Tibial artery (tissue), 4 donors: ENCODE measurements around the gene MASP1.

Experiments used
- DNase-seq, 2 donors: peaks; one replicate each; pipeline ENCODE4 v3.0.0-alpha.2; 2019
- H3K27ac ChIP-seq, 2 donors: fragments of 200-600 bp; sonication (generic) in 1 of 2; 1 replicate in 1 of 2; 2 replicates in 1 of 2; pipeline ENCODE4 v1.5.1; 2018 to 2019; ENCODE audit warnings: mild to moderate bottlenecking in 1 of 2
- H3K27me3 ChIP-seq, 2 donors: fragments of 200-600 bp; sonication (generic) in 1 of 2; one replicate each; pipeline versions ENCODE4 v1.5.1 to v1.6.0; 2016 to 2019
- H3K36me3 ChIP-seq, 3 donors: fragments of 200-600 bp; sonication (generic) in 2 of 3; one replicate each; pipeline ENCODE4 v1.5.1; 2016 to 2019; ENCODE audit warnings: mild to moderate bottlenecking in 2 of 3
- H3K4me1 ChIP-seq, 4 donors: fragments of 200-600 bp; sonication (generic) in 2 of 4; 1 replicate in 3 of 4; 2 replicates in 1 of 4; pipeline ENCODE4 v1.5.1; 2016 to 2019
- H3K4me3 ChIP-seq, 2 donors: fragments of 200-600 bp; sonication (generic) in 1 of 2; 1 replicate in 1 of 2; 2 replicates in 1 of 2; pipeline ENCODE4 v1.5.1; 2018 to 2019; ENCODE audit warnings: mild to moderate bottlenecking in 2 of 2
- H3K9me3 ChIP-seq, 3 donors: fragments of 200-600 bp; sonication (generic) in 1 of 3; one replicate each; pipeline ENCODE4 v1.5.1; 2016 to 2019
- CTCF ChIP-seq, 2 experiments: fragments of 200-600 bp in 1 of 2; fragments of 450-650 bp in 1 of 2; IDR thresholded peaks; one replicate each; pipeline ENCODE4 v1.5.1; 2017 to 2019; ENCODE audit warnings: antibody characterized with exemption in 2 of 2, mild to moderate bottlenecking in 1 of 2, moderate library complexity in 1 of 2
- intact Hi-C: fragments of 100-400 bp; cut with DNase I; formaldehyde crosslinking; loops from one replicate; pipeline ENCODE4 v1.15.0; 2023; ENCODE audit warnings: low total_unique reads

The MASP1 gene, protein sequence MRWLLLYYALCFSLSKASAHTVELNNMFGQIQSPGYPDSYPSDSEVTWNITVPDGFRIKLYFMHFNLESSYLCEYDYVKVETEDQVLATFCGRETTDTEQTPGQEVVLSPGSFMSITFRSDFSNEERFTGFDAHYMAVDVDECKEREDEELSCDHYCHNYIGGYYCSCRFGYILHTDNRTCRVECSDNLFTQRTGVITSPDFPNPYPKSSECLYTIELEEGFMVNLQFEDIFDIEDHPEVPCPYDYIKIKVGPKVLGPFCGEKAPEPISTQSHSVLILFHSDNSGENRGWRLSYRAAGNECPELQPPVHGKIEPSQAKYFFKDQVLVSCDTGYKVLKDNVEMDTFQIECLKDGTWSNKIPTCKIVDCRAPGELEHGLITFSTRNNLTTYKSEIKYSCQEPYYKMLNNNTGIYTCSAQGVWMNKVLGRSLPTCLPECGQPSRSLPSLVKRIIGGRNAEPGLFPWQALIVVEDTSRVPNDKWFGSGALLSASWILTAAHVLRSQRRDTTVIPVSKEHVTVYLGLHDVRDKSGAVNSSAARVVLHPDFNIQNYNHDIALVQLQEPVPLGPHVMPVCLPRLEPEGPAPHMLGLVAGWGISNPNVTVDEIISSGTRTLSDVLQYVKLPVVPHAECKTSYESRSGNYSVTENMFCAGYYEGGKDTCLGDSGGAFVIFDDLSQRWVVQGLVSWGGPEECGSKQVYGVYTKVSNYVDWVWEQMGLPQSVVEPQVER

DNA sequence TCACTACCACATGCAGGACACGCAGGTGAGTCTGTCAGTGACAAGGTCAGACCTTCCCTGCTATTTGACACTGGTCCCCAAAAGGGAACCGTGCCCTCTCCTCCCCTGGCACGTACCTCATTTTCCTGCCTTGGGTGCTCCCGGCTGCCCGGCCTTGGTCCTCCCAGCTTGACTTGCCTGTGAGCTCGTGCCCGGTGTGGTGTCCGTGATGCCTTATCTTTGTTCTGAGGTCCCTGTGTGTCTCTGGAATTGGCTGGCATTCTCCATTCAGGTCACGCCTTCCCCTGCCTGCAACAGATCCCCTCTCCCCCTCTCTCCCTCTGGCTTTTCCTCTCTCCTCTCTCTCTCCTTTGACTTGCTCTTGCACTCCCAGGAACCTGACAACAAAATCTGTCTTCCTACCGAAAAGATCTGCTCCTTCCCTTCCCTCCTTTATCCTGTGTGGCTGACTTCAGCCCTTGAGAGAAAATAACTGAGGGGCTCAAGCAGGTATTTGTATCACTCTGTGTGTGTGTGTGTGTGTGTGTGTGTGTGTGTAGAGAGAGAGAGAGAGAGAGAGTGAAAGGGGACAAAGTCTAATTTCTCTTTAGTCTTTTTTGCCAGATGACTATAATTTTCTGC lies at the start of gene MASP1:
Gene MASP1, minus strand, starts transcription at position 226 of the 621 bp plus-strand sequence. Its CDS starts 105 bp downstream, at position 121.
- peaks cover 0 to 42% (median 8%) of the 10 kb centered on the region in 4 donors for H3K4me1 ChIP-seq
- DNase-seq: no peak
- peak within 1 kb of the TSS; percentile 38 to 58 for H3K27ac ChIP-seq
- no peaks in the 10 kb centered on the region for H3K9me3 ChIP-seq
- no peaks in the 10 kb centered on the region for H3K36me3 ChIP-seq
- intact Hi-C loops: no loop called here
- H3K4me3 ChIP-seq: peak within 1 kb of the TSS; percentile 39 to 42
- TF ChIP-seq CTCF (IDR thresholded peaks at IDR 0.05): no peak
- H3K27me3 ChIP-seq: no peaks in the 10 kb centered on the region

- intact Hi-C loops: no loop called here
- peaks cover 0 to 2% of the 10 kb centered on the region in 2 donors for H3K27me3 ChIP-seq
- DNase-seq: no peak
- H3K27ac ChIP-seq: no peak overlapping the region
- no peak overlapping the region for H3K4me3 ChIP-seq
- no peak for TF ChIP-seq CTCF (IDR thresholded peaks at IDR 0.05)
- H3K9me3 ChIP-seq: no peaks in the 10 kb centered on the region
- no peaks in the 10 kb centered on the region for H3K36me3 ChIP-seq
- no peaks in the 10 kb centered on the region for H3K4me1 ChIP-seq
Measured at GRCh38 chr3:187340578-187340977, 49.0 kb upstream of the MASP1 start.

- DNase-seq: no peak
- no peaks in the 10 kb centered on the region for H3K9me3 ChIP-seq
- TF ChIP-seq CTCF (IDR thresholded peaks at IDR 0.05): no peak
- no peaks in the 10 kb centered on the region for H3K36me3 ChIP-seq
- peaks cover 0 to 2% of the 10 kb centered on the region in 2 donors for H3K27me3 ChIP-seq
- no peaks in the 10 kb centered on the region for H3K4me1 ChIP-seq
- H3K27ac ChIP-seq: no peak overlapping the region
- intact Hi-C loops: no loop called here
- H3K4me3 ChIP-seq: no peak overlapping the region
Measured at GRCh38 chr3:187336322-187336721, 44.8 kb upstream of the MASP1 start.

DNA sequence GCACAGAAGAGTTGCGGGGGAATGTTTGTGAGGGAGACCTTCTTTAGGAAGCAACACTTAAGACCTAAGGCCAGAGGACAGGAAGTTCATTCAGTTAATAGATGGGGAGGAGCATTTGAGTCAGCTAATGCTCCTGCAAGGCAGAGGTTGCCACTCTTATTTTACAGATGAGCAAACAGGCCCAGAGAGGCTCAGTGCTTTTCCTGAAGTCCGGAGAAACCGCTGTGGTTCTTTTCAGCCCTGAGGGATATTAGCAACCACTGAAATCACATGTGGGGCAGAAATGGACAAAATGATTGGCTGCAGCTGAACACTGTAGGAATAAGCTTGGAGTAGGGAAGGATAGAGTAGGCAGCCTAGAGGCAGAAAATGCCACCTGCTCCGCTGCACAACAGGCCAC lies 43.4 kb upstream of the MASP1 start:
- no peaks in the 10 kb centered on the region for H3K9me3 ChIP-seq

More for the DNA sequence above, 43.4 kb upstream of the MASP1 start:
- intact Hi-C loops: no loop called here
- no peaks in the 10 kb centered on the region for H3K36me3 ChIP-seq
- no peak overlapping the region for H3K4me3 ChIP-seq
- H3K27ac ChIP-seq: no peak overlapping the region
- DNase-seq: no peak
- H3K27me3 ChIP-seq: peaks cover 0 to 2% of the 10 kb centered on the region in 2 donors
- no peaks in the 10 kb centered on the region for H3K4me1 ChIP-seq
- no peak for TF ChIP-seq CTCF (IDR thresholded peaks at IDR 0.05)
